ENCODE data around the gene PTPRG.
"Not testable (repeated sequence)": the region's sequence is repeated elsewhere in the genome, so short reads cannot be mapped to it uniquely, and the experiment has no call there.

Gene PTPRG

GRCh38 chr3:61809879-61810278, 248.5 kb downstream of the PTPRG start:
- DNase-seq, result no peak

DNA sequence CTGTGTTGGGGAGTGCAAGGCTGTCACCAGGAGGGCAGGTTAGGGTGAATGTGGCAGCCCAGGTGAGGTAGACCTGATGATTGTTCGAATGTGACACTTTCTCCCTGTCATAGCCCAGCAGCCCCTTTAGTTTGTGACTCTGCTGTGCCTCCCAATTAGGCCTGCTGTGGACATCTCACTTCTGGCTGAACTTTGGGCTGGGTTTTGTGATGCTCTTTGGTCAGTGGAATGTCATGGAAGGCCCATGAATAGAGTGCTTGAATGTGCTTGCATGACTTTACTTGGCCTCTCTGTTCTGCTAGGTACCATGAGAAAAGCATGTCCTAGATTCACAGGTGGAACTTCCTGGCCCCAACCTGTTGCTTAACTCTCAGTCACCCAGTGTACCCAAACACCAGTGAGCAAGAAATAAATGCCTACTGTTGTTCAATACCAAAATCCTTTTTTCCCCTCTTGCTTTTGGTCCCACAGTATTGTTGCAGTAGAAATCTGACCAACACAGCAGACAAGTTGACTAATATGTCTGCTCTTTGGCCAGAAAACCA, 249.7 kb downstream of the PTPRG start:
- no peak for DNase-seq

DNA sequence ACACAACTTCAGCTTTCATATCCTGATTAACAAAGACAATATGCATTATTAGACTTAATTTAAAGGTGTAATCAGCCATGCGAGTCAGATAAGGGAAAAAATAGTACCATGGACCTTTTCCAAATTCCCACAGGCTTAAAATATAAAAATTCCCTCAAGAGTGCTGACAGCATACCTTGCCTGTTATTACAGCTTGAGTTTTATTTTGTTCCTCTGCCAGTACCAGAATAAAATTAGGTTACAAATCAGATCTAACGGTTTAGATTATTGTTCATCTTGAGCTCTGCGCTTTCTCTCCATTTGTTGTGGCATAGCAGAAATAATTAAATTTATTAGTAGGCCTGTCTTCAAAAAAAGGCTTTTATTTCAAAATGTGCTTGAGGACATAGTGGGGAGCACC, 250.3 kb downstream of the PTPRG start:
- no peak for DNase-seq

- DNase-seq, result no peak
These were observed 250.7 kb downstream of the PTPRG start for GRCh38 chr3:61812085-61812484.

GRCh38 chr3:61812517-61812916, 251.1 kb downstream of the PTPRG start:
- no peak for DNase-seq

DNA sequence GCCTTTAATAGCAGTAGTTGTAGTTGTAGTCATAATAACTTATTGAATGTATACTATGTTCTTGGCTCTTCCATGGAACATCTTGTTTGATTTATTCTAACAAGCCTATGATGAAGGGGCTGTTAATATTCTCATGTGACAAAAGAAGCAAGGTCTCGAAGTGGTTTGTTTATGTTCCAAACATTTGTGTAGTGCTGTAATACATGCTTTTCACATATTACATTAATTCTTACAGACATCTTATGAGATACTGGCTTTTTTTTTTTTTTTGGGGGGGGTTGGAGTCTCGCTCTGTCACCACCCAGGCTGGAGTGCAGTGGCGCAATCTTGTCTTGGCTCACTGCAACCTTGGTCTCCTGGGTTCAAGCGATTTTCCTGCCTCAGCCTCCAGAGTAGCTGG, 252.3 kb downstream of the PTPRG start:
- no peak for DNase-seq

DNA sequence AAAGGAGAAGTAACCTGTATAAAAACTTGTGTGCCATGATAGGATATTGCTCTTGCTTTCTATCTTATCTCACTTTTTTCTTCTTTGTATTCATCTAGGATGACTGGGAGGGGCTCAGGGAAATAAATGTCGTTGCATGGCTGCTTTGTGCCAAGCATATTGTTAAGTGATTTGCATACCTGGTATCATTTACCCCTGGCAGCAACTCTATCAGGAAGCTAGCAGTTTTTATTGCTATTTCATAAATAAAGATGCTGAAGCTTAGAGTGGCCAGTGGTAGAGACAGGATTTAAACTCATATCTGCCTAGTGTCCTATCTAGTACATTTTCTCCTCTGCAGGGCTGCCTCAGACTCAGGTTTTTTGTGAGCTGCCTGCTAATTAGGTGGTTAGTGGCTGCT, 253.3 kb downstream of the PTPRG start:
- DNase-seq, result no peak

DNA sequence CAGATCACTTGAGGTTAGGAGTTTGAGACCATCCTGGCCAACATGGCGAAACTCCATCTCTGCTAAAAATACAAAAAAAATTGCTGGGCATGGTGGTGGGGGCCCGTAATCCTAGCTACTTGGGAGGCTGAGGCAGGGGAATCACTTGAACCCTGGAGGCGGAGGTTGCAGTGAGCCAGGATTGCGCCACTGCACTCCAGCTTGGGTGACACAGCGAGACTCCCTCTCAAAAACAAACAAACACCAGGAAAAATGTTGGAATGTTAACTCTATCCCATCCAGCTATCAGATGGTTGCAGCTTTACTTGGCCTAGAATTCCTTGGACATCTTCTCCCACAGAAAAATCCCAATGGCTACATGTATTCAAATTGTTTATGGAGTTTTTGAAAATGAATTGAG, 254.9 kb downstream of the PTPRG start:
- DNase-seq, result not testable (repeated sequence)

- DNase-seq, result no peak
These were observed 258.5 kb downstream of the PTPRG start for GRCh38 chr3:61819861-61820260.

GRCh38 chr3:61820306-61820992, 259.1 kb downstream of the PTPRG start:
- DNase-seq, result no peak

GRCh38 chr3:61821823-61822251, 260.5 kb downstream of the PTPRG start:
- DNase-seq, result no peak

DNA sequence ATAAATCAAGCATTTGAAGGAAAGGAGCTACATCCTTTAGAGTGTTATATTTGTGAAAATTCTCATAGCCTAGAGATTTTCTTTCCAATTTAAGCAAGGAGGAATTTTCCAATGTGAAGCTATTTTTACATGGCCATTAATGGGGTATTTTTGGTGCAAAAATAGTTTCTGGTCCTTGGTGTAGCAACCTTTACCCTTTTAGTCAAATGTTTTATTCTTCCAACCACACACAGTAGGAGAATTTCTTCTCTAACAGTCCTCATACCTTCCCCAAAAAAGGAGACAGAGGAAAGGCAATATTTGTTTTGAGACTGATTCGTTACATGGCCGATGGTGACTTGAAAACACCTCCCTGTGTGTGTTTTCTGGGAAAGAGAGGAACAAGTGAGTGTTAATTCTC, 261.2 kb downstream of the PTPRG start:
- DNase-seq, result no peak

- DNase-seq, result no peak
These were observed 263.3 kb downstream of the PTPRG start for GRCh38 chr3:61824553-61825135.

GRCh38 chr3:61826161-61826560, 264.8 kb downstream of the PTPRG start:
- no peak for DNase-seq

DNA sequence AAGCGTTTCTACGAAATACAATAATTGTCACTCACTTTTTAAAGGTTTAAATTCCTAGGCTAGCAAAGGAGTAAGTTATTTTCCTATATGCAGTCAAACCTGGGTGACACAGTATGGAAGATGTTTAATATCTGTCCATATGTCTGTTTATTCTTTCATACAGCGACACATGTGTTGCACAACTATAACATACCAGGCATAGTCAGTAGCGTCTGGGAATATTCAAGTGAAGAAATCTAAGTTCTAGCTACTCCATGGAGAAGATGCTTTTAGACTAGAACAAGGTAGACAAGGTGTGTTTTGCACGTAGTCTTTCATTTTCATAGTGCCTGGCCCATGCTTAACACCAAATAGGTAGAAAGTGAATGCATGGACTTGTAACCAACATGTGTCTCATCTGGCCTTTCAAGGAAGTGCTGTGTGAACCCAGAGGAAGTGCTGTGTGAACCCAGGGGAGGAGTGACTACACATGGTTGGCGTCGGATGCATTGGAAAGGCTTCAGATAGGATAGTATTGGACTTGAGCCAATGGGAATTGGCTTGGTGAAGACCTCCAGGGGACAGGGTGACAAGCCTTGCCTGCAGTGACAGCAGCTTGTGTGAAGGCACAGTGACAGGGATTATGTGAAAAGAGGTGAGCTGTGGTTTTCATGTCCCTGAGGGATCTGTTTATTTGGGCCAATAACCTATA, 267.0 kb downstream of the PTPRG start:
- DNase-seq, result no peak

DNA sequence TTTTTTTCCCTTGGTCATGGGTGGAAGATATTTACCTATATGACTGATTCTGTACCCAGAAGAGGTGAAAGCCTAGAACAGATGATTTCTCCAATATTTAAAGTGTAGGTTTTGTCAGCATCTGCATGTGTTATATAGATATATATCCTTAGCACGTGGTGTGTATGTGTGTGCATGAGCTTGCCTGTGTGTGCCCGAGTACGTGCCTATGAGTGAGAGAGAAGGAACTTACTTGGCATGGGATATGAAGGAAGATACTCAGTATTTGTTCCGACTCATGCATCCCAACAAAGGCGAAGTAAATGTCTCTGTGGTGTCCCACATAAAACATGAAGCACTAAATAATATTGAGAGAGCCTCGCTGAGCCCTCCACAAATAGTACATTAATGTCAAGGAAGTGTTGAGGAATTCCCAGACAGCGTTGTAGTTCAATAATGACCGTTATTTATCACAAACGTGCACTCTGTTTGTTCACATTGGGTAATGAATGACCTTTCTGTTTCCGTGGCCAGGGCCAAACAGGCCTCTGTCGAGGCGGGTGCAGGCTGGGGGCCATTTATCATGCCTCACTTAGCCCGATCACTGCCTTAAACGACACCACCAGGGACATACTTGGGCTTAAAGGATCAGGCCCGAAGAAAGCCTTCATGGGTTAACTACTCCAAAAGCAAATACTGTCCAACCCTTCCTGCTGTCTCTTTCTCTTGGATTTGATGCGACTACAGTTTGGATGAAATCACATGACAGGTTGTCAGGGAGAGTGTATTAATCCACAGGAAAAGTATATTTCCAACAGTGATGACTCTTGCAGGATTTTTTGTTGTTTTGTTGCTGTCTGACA, 267.7 kb downstream of the PTPRG start:
- DNase-seq, result no peak

DNA sequence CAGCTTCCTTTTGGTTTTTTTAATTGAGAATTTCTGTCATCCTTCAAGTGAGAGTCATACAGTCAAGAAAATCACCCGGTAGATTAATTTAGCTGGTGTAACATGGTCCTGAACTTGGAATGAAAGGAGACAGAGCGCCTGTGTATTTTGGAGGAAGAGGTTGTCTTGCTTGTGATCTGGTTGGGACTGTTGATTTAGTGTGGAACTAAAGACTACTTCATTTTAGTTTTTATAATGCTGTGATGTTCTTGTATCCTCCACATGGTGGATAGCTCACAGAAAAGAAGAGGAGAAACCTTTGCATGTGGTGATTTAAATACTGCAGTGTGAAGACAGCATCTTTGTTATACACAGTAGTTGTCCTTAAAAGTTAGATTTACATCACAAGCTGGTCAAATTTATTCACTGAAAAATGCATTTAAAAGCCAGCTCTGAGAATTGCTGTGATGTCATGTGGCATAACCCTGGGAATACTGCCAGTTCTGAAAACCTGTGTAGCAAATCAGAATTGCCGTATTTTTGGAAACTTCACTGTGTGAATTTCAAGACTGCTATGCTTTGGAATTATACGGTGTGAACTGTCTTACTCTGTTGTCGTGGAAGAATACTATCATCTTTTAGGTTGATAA, 268.5 kb downstream of the PTPRG start:
- no peak for DNase-seq

GRCh38 chr3:61831973-61832372, 270.6 kb downstream of the PTPRG start:
- DNase-seq, result no peak

GRCh38 chr3:61832375-61833229, 271.2 kb downstream of the PTPRG start:
- DNase-seq, result no peak

- no peak for DNase-seq
These were observed 277.9 kb downstream of the PTPRG start for GRCh38 chr3:61839256-61839655.

GRCh38 chr3:61841111-61841845, 279.9 kb downstream of the PTPRG start:
- DNase-seq, result no peak
